Activated naive CD4-positive, alpha-beta T cell treated with anti-CD3 and anti-CD28 coated beads, Interleukin-2, amount 50 U/mL, for 72 hours (primary cell): ENCODE results near the gene ADGRA1. TPM values are rescaled to one million over a fixed set of nuclear protein-coding genes. Genes with fewer than 3 reads are reported as not detected.

Experiments
- ATAC-seq, 2 donors: fragments of 150-1000 bp; cut with Tn5 transposase; 2 replicates each; pipeline ENCODE4 v1.10.0; 2021; ENCODE audit warnings: mild to moderate bottlenecking in 2 of 2, moderate library complexity in 2 of 2
- DNase-seq, 2 donors: peaks; one replicate each; pipeline ENCODE4 v3.0.0; 2021 to 2022; ENCODE audit warnings: low spot score in 2 of 2
- H3K27ac Mint-ChIP-seq, 2 donors: one replicate each; pipeline ENCODE4 v1.8.0; 2022; ENCODE audit warnings: mild to moderate bottlenecking in 2 of 2, mixed read lengths in 2 of 2
- H3K36me3 Mint-ChIP-seq, 2 donors: one replicate each; pipeline ENCODE4 v1.8.0; 2022; ENCODE audit warnings: mixed read lengths in 2 of 2
- H3K9me3 Mint-ChIP-seq, 2 donors: one replicate each; pipeline ENCODE4 v1.8.0; 2022; ENCODE audit warnings: mixed read lengths in 2 of 2
- total RNA-seq, 2 donors: library from RNA; stranded (reverse); gene quantifications; one replicate each; pipeline ENCODE4 v1.2.3, GENCODE V29; 2022

ADGRA1 gene
- total RNA-seq, 2 donors from 2014 or later = not detected

GRCh38 chr10:133178357-133179127, 90.8 kb downstream of the ADGRA1 start:
- Mint-ChIP-seq H3K36me3 (peaks cover 0 to 10% of the 10 kb centered on the region in 2 donors), H3K27ac (no peak overlapping the region), H3K9me3 (peaks cover 18 to 23% of the 10 kb centered on the region in 2 donors)
- DNase-seq = no peak
- no peak for ATAC-seq

- peaks cover 17 to 24% of the 10 kb centered on the region in 2 donors for H3K9me3 Mint-ChIP-seq
- ATAC-seq (no peak), DNase-seq (no peak)
- H3K36me3 Mint-ChIP-seq = peaks cover 0 to 10% of the 10 kb centered on the region in 2 donors
- H3K27ac Mint-ChIP-seq = no peak overlapping the region
Measured at GRCh38 chr10:133179128-133179520, 91.4 kb downstream of the ADGRA1 start.

DNA sequence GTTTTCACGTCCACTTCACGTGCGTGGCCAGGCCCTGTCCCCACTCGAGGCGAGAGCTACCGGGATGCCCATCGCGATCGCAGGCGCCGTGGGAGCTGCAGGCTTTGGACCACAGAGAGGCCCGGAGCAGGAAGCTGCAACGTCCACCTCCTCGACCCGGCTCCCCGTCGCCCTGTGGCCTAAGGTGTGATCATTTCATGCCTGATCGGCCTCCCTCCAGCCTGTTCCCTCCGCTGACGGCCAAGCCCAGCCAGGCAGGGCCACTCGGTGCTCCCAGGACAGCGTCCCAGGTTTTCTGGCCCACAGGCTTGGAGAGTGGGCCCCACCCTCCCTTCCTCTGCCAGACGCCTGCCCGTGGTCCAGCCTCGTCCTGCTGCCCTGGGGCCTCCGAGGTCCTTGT, 91.9 kb downstream of the ADGRA1 start:
- peaks cover 0 to 10% of the 10 kb centered on the region in 2 donors for H3K36me3 Mint-ChIP-seq

DNA sequence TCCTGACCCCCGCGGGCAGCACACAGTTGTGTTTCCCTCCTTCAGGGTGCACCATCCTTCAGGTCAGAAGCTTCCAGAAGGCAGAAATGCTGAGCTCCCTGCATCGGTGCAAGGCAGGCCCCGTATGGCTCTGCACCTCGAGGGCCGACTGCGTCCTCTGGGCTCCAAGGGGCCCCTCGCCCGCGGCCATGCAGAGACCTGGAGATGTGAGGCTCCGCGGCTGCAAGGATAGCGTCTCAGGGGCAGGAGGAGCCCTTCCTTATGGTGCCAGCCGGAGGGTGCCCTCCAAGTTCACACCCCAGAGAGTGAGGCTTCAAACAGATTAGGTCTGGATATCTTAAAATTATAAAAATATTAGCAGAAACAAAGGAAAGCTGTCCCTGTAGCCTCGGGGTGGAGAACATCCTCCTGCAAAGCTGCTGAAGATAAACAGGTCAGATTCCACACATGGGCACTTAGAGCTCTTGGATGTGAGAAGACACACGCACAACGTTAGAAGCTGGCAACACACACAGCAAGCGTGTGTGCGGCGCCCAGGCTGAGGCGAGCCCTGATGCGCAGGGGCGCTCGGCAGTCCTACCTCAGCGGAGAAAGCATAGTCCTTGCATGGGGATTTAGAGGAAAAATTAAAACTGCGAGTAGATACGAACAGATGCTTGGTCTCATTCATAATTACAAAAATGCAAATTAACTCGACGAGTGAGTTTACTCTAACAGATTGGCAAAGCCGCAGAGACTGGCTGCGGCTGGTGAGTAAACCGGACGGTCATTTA, 92.7 kb downstream of the ADGRA1 start:
- H3K9me3 Mint-ChIP-seq = peaks cover 12 to 19% of the 10 kb centered on the region in 2 donors
- DNase-seq (no peak), ATAC-seq (no peak)
- H3K36me3 Mint-ChIP-seq = peaks cover 0 to 10% of the 10 kb centered on the region in 2 donors
- H3K27ac Mint-ChIP-seq = no peak overlapping the region

More for the DNA sequence above, 91.9 kb downstream of the ADGRA1 start:
- Mint-ChIP-seq H3K27ac (no peak overlapping the region), H3K9me3 (peaks cover 12 to 23% of the 10 kb centered on the region in 2 donors)
- DNase-seq (no peak), ATAC-seq (no peak)

DNA sequence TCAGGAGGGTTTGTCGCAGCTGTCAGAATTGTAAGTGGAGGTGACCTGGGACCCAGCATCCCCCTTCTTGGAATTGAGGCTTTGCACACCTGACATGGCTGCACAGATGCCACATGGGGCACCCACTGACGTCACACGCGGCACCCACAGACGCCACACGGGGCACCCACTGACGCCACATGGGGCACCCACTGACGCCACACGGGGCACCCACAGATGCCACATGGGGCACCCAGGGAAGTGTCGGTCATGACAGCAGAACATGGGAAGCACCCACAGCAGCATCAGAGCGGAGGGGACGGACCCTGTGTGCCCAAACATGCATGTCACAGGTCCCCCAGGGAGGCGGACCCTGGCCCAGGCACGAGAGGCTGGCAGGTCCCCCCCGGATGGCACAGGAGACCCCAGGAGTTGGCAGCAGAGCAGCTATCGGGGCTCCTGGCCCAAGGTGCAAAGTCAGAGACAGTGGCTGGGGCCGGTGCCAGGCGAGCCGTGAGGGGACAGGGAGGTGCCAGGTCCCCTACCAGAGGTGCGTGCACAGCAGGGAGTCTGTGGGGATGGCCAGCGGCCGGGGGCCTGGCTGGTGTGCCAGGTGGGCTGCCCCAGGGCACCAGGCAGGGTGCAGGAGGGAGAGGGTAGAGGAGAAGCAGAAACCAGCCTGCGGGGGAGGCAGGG, 93.4 kb downstream of the ADGRA1 start:
- Mint-ChIP-seq H3K27ac (no peak overlapping the region), H3K36me3 (peaks cover 0 to 10% of the 10 kb centered on the region in 2 donors), H3K9me3 (peaks cover 12 to 17% of the 10 kb centered on the region in 2 donors)
- no peak for ATAC-seq
- DNase-seq = no peak

Other genes starting within 250 kb of the ADGRA1 start
- under 1 TPM in 1 of 2 donors, not detected in 1; 0.45 TPM for gene CFAP46, start 145.4 kb upstream of the ADGRA1 start, total RNA-seq
- gene KNDC1, start 72.3 kb downstream of the ADGRA1 start, total RNA-seq = under 1 TPM in 1 of 2 donors, not detected in 1; 0.07 TPM
- gene UTF1, start 142.3 kb downstream of the ADGRA1 start, total RNA-seq = not detected
- gene VENTX, start 149.9 kb downstream of the ADGRA1 start, total RNA-seq = not detected
- gene ADAM8, start 188.9 kb downstream of the ADGRA1 start, total RNA-seq = 100 to 1,000 TPM; 101 to 201 TPM
- gene TUBGCP2, start 220.9 kb downstream of the ADGRA1 start, total RNA-seq = 10 to 100 TPM; 47.9 to 53.3 TPM
- 10 to 100 TPM; 43.4 to 55.6 TPM for gene ZNF511, start 221.0 kb downstream of the ADGRA1 start, total RNA-seq
- gene CALY, start 249.0 kb downstream of the ADGRA1 start, total RNA-seq = not detected